Progenitor cell of endocrine pancreas (in vitro differentiated cells): ENCODE results near the gene MACF1. TPM values are rescaled to one million over a fixed set of nuclear protein-coding genes. Genes with fewer than 3 reads are reported as not detected.

Experiments
- DNase-seq: peaks from one replicate; pipeline ENCODE4 v3.0.0; 2021; ENCODE audit warnings: low spot score; ENCODE audit not compliant: unreplicated experiment
- H3K27ac Mint-ChIP-seq: 2 replicates; pipeline ENCODE4 v1.8.0; 2021; ENCODE audit warnings: mild to moderate bottlenecking, moderate library complexity, mixed read lengths
- H3K27me3 Mint-ChIP-seq: 2 replicates; pipeline ENCODE4 v1.8.0; 2021; ENCODE audit warnings: mixed read lengths
- H3K36me3 Mint-ChIP-seq: 2 replicates; pipeline ENCODE4 v1.8.0; 2022; ENCODE audit warnings: mixed read lengths; ENCODE audit not compliant: insufficient read depth
- H3K4me1 Mint-ChIP-seq: 2 replicates; pipeline ENCODE4 v1.8.0; 2021; ENCODE audit warnings: low read depth, mixed read lengths
- H3K4me3 Mint-ChIP-seq: 2 replicates; pipeline ENCODE4 v1.8.0; 2021; ENCODE audit warnings: low read depth, mild to moderate bottlenecking, moderate library complexity, mixed read lengths
- H3K9me3 Mint-ChIP-seq: 2 replicates; pipeline ENCODE4 v1.8.0; 2021; ENCODE audit warnings: low read depth, mixed read lengths
- total RNA-seq: library from RNA; stranded (reverse); gene quantifications from 2 replicates; pipeline ENCODE4 v1.2.1, GENCODE V29; 2021
- TF ChIP-seq, protein P1 (sequence below): fragments of 200-600 bp; sonication (generic); IDR thresholded peaks from one replicate; pipeline ENCODE4 v1.5.0; 2021; ENCODE audit warnings: antibody characterized with exemption, mild to moderate bottlenecking; ENCODE audit not compliant: unreplicated experiment

Gene MACF1
- total RNA-seq, 1 donor from 2014 or later = 241 TPM

DNA sequence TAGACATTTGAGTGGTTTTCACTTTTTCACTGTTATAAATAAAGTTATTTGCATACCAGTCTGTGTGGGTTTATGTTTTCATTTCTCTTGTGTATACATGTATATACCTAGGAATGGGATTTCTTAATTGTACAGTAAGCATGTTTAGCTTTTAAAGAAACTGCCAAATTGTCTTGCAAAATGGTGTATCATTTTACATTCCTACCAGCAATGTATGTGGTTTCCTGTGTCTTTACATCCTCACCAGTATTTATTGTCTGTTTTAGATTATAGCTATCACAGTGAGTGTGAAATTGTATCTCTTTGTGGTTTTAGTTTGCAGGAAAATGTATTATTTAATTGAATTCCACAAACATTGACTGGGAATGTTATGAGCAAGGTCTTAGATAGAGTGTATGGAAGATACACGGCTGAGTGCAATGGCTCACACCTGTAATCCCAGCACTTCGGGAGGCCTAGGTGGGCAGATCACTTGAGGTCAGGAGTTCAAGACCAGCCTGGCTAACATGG is 57.3 kb downstream of the MACF1 start:
- no peak overlapping the region for H3K4me3 Mint-ChIP-seq
- peaks cover 5% of the 10 kb centered on the region for H3K36me3 Mint-ChIP-seq
- no peak overlapping the region for H3K27ac Mint-ChIP-seq
- no peaks in the 10 kb centered on the region for H3K27me3 Mint-ChIP-seq
- H3K9me3 Mint-ChIP-seq = no peaks in the 10 kb centered on the region
- H3K4me1 Mint-ChIP-seq = no peaks in the 10 kb centered on the region
- TF ChIP-seq, protein P1, sequence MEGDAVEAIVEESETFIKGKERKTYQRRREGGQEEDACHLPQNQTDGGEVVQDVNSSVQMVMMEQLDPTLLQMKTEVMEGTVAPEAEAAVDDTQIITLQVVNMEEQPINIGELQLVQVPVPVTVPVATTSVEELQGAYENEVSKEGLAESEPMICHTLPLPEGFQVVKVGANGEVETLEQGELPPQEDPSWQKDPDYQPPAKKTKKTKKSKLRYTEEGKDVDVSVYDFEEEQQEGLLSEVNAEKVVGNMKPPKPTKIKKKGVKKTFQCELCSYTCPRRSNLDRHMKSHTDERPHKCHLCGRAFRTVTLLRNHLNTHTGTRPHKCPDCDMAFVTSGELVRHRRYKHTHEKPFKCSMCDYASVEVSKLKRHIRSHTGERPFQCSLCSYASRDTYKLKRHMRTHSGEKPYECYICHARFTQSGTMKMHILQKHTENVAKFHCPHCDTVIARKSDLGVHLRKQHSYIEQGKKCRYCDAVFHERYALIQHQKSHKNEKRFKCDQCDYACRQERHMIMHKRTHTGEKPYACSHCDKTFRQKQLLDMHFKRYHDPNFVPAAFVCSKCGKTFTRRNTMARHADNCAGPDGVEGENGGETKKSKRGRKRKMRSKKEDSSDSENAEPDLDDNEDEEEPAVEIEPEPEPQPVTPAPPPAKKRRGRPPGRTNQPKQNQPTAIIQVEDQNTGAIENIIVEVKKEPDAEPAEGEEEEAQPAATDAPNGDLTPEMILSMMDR = no peak
- DNase-seq = no peak

DNA sequence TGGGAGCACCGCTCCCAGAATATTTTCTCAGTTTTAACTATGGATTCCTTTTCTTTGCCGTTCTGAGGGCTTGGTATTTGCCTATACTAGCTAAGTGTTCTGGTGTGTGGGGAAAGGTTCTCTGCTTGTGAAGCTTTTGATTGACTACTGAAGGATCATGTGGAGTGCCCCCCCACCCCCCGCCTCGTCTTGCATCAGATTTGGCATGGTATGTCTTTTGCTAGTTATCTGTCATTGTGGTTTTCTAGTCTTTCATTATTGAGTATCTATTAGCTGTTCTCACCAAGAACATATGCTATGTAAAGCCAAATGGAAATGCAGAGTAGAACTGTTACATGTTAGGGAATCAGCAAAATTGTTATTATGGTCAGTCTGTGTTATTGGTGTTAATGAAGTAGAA is 58.3 kb downstream of the MACF1 start:
- Mint-ChIP-seq H3K27me3 (no peaks in the 10 kb centered on the region), H3K4me3 (no peak overlapping the region), H3K9me3 (no peaks in the 10 kb centered on the region), H3K36me3 (peaks cover 5% of the 10 kb centered on the region), H3K27ac (no peak overlapping the region), H3K4me1 (no peaks in the 10 kb centered on the region)
- no peak for DNase-seq
- TF ChIP-seq, protein P1 = no peak

- H3K36me3 Mint-ChIP-seq = no peaks in the 10 kb centered on the region
- no peak for DNase-seq
- no peaks in the 10 kb centered on the region for H3K9me3 Mint-ChIP-seq
- TF ChIP-seq, protein P1 = no peak
- H3K27ac Mint-ChIP-seq = no peak overlapping the region
- no peaks in the 10 kb centered on the region for H3K27me3 Mint-ChIP-seq
- no peak overlapping the region for H3K4me3 Mint-ChIP-seq
- peaks cover 23% of the 10 kb centered on the region for H3K4me1 Mint-ChIP-seq
Measured at GRCh38 chr1:39266269-39266668, 61.8 kb downstream of the MACF1 start.

DNA sequence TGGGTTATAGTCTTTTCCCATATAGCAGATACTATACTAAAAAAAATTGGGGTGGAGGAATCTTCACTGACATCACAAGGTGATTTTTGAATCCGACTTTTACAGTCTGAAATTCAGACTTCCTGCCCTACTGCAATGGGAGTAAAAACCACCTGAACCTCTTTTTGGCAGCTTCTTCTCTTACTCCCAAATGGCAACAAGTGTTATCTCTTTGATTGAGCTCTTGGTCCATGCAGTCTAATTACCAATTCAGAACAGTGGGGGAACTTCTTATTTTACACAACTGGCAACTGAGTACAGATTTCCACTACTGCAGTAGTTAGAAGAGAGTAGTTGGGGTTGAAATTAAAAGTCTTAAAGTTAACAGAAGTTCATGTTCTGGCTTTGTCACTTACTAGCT is 62.3 kb downstream of the MACF1 start:
- H3K36me3 Mint-ChIP-seq = no peaks in the 10 kb centered on the region
- TF ChIP-seq, protein P1 = no peak
- H3K27ac Mint-ChIP-seq = no peak overlapping the region
- no peak overlapping the region for H3K4me3 Mint-ChIP-seq
- no peaks in the 10 kb centered on the region for H3K9me3 Mint-ChIP-seq
- peaks cover 26% of the 10 kb centered on the region for H3K4me1 Mint-ChIP-seq
- no peaks in the 10 kb centered on the region for H3K27me3 Mint-ChIP-seq
- no peak for DNase-seq

DNA sequence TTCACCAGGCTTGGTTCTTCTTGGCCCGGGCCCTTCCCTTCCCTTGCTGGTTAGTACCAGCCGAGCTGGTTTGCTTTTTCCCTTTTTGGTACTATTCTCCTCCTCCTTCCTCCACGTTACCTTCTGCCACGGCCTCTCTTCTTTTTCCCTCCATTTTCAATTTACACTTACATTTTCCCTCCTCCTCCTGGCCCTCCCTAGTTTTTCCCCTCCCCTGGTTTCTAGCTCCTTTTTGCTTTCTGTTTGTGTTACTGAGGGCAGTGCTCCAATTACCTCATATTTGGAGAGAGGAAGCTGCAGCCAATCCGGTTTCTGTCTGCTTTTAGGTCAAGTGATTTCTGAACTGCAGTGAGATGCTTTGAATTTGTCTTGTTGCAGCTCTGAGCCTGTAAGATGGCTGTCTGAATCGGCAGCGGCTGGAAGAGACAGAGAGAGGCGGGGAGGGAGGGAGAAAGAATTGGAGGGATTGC is 63.7 kb downstream of the MACF1 start:
- H3K4me3 Mint-ChIP-seq = peak overlapping the region; percentile 46
- H3K9me3 Mint-ChIP-seq = no peaks in the 10 kb centered on the region
- peaks cover 37% of the 10 kb centered on the region for H3K4me1 Mint-ChIP-seq
- no peak for DNase-seq
- no peaks in the 10 kb centered on the region for H3K36me3 Mint-ChIP-seq
- H3K27me3 Mint-ChIP-seq = no peaks in the 10 kb centered on the region
- TF ChIP-seq, protein P1 = no peak
- H3K27ac Mint-ChIP-seq = peak overlapping the region; percentile 86
